Measurements from ENCODE around the gene LUZP1. TPM values are rescaled to one million over a fixed set of nuclear protein-coding genes. Genes with fewer than 3 reads are reported as not detected.
A peak's percentile ranks its signal among the peaks of the same experiment; 100 is the strongest.

LUZP1 gene
- total RNA-seq (1 to 10 TPM; 4.3 to 5.9 TPM), polyA plus RNA-seq (1 to 10 TPM; 2.6 to 9.3 TPM)

DNA sequence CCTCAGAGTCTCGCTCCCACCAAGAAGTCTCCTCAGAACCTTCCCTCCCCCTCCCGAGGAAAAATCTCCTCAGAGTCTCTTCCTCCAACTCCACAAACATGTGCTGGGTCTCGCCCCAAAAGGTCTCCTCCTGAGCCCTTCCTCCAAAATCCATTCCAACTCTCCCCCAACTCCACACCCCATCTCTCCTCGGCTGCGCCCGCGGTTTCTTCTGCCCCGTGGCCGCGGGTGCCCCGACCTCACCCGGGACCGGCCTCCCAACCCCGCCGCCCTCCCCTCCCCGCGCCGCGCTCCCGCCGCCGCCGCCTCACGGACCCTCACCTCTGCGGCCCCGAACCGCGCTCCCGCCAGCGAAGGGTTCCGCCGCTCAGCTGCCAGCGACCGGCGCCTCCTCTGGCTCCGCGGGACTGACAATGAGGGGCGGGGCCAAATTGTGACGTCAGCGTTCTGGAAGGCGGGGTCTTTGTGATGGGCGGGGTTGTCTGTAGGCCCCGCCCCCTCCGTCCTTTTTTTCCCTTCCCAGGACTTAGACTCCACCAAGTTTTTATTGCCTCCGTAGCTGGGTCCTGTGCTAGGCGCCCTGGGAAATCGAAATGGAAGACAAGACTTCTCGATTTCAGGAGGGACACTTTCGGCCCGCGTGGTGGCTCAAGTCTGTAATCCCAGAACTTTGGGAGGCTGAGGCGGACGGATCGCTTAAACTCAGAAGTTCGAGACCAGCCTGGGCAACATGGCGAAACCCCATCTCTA lies at the start of gene LUZP1:
LUZP1 (minus strand) TSS at position 412 of the 750 bp plus-strand sequence.
- peak; percentile 90 for DNase-seq (ENCODE audit: low spot score)
- no peaks in the 10 kb centered on the region for H3K9me3 ChIP-seq (ENCODE audit: control insufficient read depth in 4 of 4, low read length in 3 of 4)
- no peaks in the 10 kb centered on the region for H3K27me3 ChIP-seq (ENCODE audit: control insufficient read depth in 4 of 4, insufficient read depth in 4 of 4, low read length in 3 of 4)
- H3K27ac ChIP-seq (ENCODE audit: low read depth in 1 of 2, low read length in 2 of 2) = peak within 1 kb of the TSS; percentile 82 to 88
- TF ChIP-seq, protein P1, sequence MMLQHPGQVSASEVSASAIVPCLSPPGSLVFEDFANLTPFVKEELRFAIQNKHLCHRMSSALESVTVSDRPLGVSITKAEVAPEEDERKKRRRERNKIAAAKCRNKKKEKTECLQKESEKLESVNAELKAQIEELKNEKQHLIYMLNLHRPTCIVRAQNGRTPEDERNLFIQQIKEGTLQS (IDR thresholded peaks at IDR 0.05) = no peak
- TF ChIP-seq GABPA (IDR thresholded peaks at IDR 0.05 in 1 of 2, conservative IDR thresholded peaks at IDR 0.05 in 1 of 2) (no peak), EGR1 (IDR thresholded peaks at IDR 0.05; ENCODE audit: low read depth in 2 of 2) (no peak), FOXA1 (IDR thresholded peaks at IDR 0.05) (no peak), TAF1 (conservative IDR thresholded peaks at IDR 0.05) (peak; percentile 60), SP1 (IDR thresholded peaks at IDR 0.05) (peak; percentile 50), JUND (IDR thresholded peaks at IDR 0.05) (no peak), HNF4G (IDR thresholded peaks at IDR 0.05) (no peak), HNF4A (conservative IDR thresholded peaks at IDR 0.05) (peak in 1 of 2 donors; percentile 7), RAD21 (IDR thresholded peaks at IDR 0.05) (peak in 1 of 2 donors; percentile 22), NR2F2 (IDR thresholded peaks at IDR 0.05) (no peak), YY1 (IDR thresholded peaks at IDR 0.05) (peak; percentile 55)
- TF ChIP-seq, protein P2, sequence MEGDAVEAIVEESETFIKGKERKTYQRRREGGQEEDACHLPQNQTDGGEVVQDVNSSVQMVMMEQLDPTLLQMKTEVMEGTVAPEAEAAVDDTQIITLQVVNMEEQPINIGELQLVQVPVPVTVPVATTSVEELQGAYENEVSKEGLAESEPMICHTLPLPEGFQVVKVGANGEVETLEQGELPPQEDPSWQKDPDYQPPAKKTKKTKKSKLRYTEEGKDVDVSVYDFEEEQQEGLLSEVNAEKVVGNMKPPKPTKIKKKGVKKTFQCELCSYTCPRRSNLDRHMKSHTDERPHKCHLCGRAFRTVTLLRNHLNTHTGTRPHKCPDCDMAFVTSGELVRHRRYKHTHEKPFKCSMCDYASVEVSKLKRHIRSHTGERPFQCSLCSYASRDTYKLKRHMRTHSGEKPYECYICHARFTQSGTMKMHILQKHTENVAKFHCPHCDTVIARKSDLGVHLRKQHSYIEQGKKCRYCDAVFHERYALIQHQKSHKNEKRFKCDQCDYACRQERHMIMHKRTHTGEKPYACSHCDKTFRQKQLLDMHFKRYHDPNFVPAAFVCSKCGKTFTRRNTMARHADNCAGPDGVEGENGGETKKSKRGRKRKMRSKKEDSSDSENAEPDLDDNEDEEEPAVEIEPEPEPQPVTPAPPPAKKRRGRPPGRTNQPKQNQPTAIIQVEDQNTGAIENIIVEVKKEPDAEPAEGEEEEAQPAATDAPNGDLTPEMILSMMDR (IDR thresholded peaks at IDR 0.05; ENCODE audit: low read depth, low read length, missing input control) = no peak
- TF ChIP-seq, protein P3, sequence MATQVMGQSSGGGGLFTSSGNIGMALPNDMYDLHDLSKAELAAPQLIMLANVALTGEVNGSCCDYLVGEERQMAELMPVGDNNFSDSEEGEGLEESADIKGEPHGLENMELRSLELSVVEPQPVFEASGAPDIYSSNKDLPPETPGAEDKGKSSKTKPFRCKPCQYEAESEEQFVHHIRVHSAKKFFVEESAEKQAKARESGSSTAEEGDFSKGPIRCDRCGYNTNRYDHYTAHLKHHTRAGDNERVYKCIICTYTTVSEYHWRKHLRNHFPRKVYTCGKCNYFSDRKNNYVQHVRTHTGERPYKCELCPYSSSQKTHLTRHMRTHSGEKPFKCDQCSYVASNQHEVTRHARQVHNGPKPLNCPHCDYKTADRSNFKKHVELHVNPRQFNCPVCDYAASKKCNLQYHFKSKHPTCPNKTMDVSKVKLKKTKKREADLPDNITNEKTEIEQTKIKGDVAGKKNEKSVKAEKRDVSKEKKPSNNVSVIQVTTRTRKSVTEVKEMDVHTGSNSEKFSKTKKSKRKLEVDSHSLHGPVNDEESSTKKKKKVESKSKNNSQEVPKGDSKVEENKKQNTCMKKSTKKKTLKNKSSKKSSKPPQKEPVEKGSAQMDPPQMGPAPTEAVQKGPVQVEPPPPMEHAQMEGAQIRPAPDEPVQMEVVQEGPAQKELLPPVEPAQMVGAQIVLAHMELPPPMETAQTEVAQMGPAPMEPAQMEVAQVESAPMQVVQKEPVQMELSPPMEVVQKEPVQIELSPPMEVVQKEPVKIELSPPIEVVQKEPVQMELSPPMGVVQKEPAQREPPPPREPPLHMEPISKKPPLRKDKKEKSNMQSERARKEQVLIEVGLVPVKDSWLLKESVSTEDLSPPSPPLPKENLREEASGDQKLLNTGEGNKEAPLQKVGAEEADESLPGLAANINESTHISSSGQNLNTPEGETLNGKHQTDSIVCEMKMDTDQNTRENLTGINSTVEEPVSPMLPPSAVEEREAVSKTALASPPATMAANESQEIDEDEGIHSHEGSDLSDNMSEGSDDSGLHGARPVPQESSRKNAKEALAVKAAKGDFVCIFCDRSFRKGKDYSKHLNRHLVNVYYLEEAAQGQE (IDR thresholded peaks at IDR 0.05) = no peak
- TF ChIP-seq, protein P4, sequence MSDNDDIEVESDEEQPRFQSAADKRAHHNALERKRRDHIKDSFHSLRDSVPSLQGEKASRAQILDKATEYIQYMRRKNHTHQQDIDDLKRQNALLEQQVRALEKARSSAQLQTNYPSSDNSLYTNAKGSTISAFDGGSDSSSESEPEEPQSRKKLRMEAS (IDR thresholded peaks at IDR 0.05) = no peak
- TF ChIP-seq, protein P5, sequence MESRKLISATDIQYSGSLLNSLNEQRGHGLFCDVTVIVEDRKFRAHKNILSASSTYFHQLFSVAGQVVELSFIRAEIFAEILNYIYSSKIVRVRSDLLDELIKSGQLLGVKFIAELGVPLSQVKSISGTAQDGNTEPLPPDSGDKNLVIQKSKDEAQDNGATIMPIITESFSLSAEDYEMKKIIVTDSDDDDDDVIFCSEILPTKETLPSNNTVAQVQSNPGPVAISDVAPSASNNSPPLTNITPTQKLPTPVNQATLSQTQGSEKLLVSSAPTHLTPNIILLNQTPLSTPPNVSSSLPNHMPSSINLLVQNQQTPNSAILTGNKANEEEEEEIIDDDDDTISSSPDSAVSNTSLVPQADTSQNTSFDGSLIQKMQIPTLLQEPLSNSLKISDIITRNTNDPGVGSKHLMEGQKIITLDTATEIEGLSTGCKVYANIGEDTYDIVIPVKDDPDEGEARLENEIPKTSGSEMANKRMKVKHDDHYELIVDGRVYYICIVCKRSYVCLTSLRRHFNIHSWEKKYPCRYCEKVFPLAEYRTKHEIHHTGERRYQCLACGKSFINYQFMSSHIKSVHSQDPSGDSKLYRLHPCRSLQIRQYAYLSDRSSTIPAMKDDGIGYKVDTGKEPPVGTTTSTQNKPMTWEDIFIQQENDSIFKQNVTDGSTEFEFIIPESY (IDR thresholded peaks at IDR 0.05) = no peak
- peak within 1 kb of the TSS; percentile 62 to 65 for H3K9ac ChIP-seq (ENCODE audit: low read depth in 1 of 2, low read length in 2 of 2)
- WGBS = 8% methylated on average over 56 of the region's 56 CpGs
- no peaks in the 10 kb centered on the region for H3K36me3 ChIP-seq (ENCODE audit: control insufficient read depth in 4 of 4, insufficient read depth in 3 of 4, low read depth in 1 of 4, low read length in 3 of 4)
- H3K4me1 ChIP-seq (ENCODE audit: control insufficient read depth in 4 of 4, insufficient read depth in 4 of 4, low read length in 3 of 4) = peaks cover 0 to 8% (median 6%) of the 10 kb centered on the region in 4 donors
- H3K4me3 ChIP-seq (ENCODE audit: low read depth in 1 of 3, low read length in 3 of 3) = peak within 1 kb of the TSS; percentile 87 to 96 (median 88)

Measured in liver (tissue), 9 donors.